Nephron progenitor cell (in vitro differentiated cells): Measurements from ENCODE around the gene VEGFA.

ENCODE experiments used
- DNase-seq: peaks from one replicate; pipeline ENCODE4 v3.0.0; 2021
- H3K27ac Mint-ChIP-seq: 2 replicates; pipeline ENCODE4 v1.8.0; 2021; ENCODE audit warnings: mild to moderate bottlenecking, moderate library complexity, mixed read lengths
- H3K27me3 Mint-ChIP-seq: 2 replicates; pipeline ENCODE4 v1.8.0; 2021; ENCODE audit warnings: mild to moderate bottlenecking, low read depth, mixed read lengths; ENCODE audit not compliant: poor library complexity
- H3K36me3 Mint-ChIP-seq: 2 replicates; pipeline ENCODE4 v1.8.0; 2021; ENCODE audit warnings: low read depth, mixed read lengths
- H3K4me1 Mint-ChIP-seq: 2 replicates; pipeline ENCODE4 v1.8.0; 2021; ENCODE audit warnings: mixed read lengths
- H3K4me3 Mint-ChIP-seq: 2 replicates; pipeline ENCODE4 v1.8.0; 2021; ENCODE audit warnings: mild to moderate bottlenecking, moderate library complexity, mixed read lengths
- H3K9me3 Mint-ChIP-seq: 2 replicates; pipeline ENCODE4 v1.8.0; 2021; ENCODE audit warnings: mild to moderate bottlenecking, moderate library complexity, mixed read lengths
- CTCF ChIP-seq: fragments of 200-600 bp; sonication (generic); IDR thresholded peaks from 2 replicates; pipeline ENCODE4 v1.5.0; 2021; ENCODE audit warnings: antibody characterized with exemption

Gene VEGFA

GRCh38 chr6:43730634-43731033 is 39.4 kb upstream of the VEGFA start:
- Mint-ChIP-seq H3K9me3 (peaks cover 30% of the 10 kb centered on the region), H3K27me3 (peaks cover 18% of the 10 kb centered on the region), H3K36me3 (peaks cover 12% of the 10 kb centered on the region), H3K4me3 (no peak overlapping the region), H3K4me1 (peaks cover 25% of the 10 kb centered on the region), H3K27ac (no peak overlapping the region)
- TF ChIP-seq CTCF = no peak
- DNase-seq = no peak

- Mint-ChIP-seq H3K27ac (peak overlapping the region; percentile 90), H3K4me1 (peaks cover 27% of the 10 kb centered on the region), H3K36me3 (peaks cover 12% of the 10 kb centered on the region), H3K9me3 (peaks cover 30% of the 10 kb centered on the region), H3K27me3 (peaks cover 13% of the 10 kb centered on the region), H3K4me3 (no peak overlapping the region)
- no peak for TF ChIP-seq CTCF
- no peak for DNase-seq
Observed at GRCh38 chr6:43733471-43734293, 36.3 kb upstream of the VEGFA start.

DNA sequence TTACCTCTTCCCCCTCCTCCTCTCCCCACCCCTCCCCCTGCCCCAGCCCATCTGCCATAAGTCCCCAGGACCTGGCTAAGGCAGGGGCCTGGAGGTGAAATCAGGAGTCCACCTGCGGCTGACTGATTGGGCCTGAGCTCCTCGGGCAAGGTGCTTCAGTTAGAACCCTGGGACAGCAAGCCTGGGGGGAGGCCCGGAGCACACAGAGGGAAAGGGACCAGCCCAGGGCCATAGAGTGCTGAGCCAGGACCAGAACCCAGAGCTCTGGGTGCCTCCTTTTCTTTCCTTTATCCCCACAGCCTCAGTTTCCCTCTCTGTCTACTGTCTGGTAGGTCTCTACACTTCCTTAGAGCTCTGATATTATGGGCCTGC is 35.7 kb upstream of the VEGFA start:
- peak overlapping the region; percentile 74 for H3K27ac Mint-ChIP-seq
- H3K9me3 Mint-ChIP-seq = peaks cover 30% of the 10 kb centered on the region
- H3K4me3 Mint-ChIP-seq = no peak overlapping the region
- peaks cover 11% of the 10 kb centered on the region for H3K27me3 Mint-ChIP-seq
- TF ChIP-seq CTCF = no peak
- H3K36me3 Mint-ChIP-seq = peaks cover 12% of the 10 kb centered on the region
- peaks cover 32% of the 10 kb centered on the region for H3K4me1 Mint-ChIP-seq
- no peak for DNase-seq

GRCh38 chr6:43735642-43736199 is 34.3 kb upstream of the VEGFA start:
- H3K9me3 Mint-ChIP-seq = peaks cover 20% of the 10 kb centered on the region
- no peak overlapping the region for H3K27ac Mint-ChIP-seq
- no peak overlapping the region for H3K4me3 Mint-ChIP-seq
- DNase-seq = no peak
- peaks cover 11% of the 10 kb centered on the region for H3K27me3 Mint-ChIP-seq
- peaks cover 9% of the 10 kb centered on the region for H3K36me3 Mint-ChIP-seq
- no peak for TF ChIP-seq CTCF
- peaks cover 46% of the 10 kb centered on the region for H3K4me1 Mint-ChIP-seq

GRCh38 chr6:43736211-43736786 is 33.7 kb upstream of the VEGFA start:
- H3K27me3 Mint-ChIP-seq = peaks cover 11% of the 10 kb centered on the region
- no peak overlapping the region for H3K27ac Mint-ChIP-seq
- peaks cover 3% of the 10 kb centered on the region for H3K36me3 Mint-ChIP-seq
- H3K4me1 Mint-ChIP-seq = peaks cover 52% of the 10 kb centered on the region
- peaks cover 14% of the 10 kb centered on the region for H3K9me3 Mint-ChIP-seq
- H3K4me3 Mint-ChIP-seq = no peak overlapping the region
- TF ChIP-seq CTCF = no peak
- no peak for DNase-seq
